Liver (tissue), 3 donors: Measurements from ENCODE around the gene CGNL1.

Source experiments
- CTCF ChIP-seq: fragments of 150-350 bp; IDR thresholded peaks from 2 replicates; pipeline ENCODE4 v1.5.1; 2017; ENCODE audit warnings: improper control_type of control experiment, low read depth, low read length; ENCODE audit not compliant: missing input control
- GABPA ChIP-seq, 2 donors: IDR thresholded peaks in 1 of 2; conservative IDR thresholded peaks in 1 of 2; 2 replicates each; pipeline ENCODE4 v1.6.1; 2016; ENCODE audit warnings: antibody characterized with exemption in 2 of 2, mild to moderate bottlenecking in 1 of 2, moderate library complexity in 1 of 2
- HNF4A ChIP-seq, 2 donors: conservative IDR thresholded peaks; 2 replicates each; pipeline ENCODE4 v1.6.1; 2016; ENCODE audit warnings: antibody characterized with exemption in 2 of 2, mild to moderate bottlenecking in 2 of 2
- JUND ChIP-seq, 2 donors: IDR thresholded peaks; 2 replicates each; pipeline ENCODE4 v1.6.1; 2016; ENCODE audit warnings: antibody characterized with exemption in 2 of 2
- MAX ChIP-seq: IDR thresholded peaks from 2 replicates; pipeline ENCODE4 v1.6.1; 2016; ENCODE audit warnings: antibody characterized with exemption
- RAD21 ChIP-seq, 2 donors: IDR thresholded peaks; 2 replicates each; pipeline ENCODE4 v1.6.1; 2016; ENCODE audit warnings: antibody characterized with exemption in 2 of 2, mild to moderate bottlenecking in 2 of 2
- REST ChIP-seq: IDR thresholded peaks from 2 replicates; pipeline ENCODE4 v1.6.1; 2016; ENCODE audit warnings: antibody characterized with exemption, mild to moderate bottlenecking
- RXRA ChIP-seq, 2 donors: IDR thresholded peaks; 2 replicates each; pipeline ENCODE4 v1.6.1; 2017 to 2018; ENCODE audit warnings: antibody characterized with exemption in 2 of 2, mild to moderate bottlenecking in 1 of 2
- SP1 ChIP-seq: IDR thresholded peaks from 2 replicates; pipeline ENCODE4 v1.6.1; 2018; ENCODE audit warnings: antibody characterized with exemption, mild to moderate bottlenecking
- TAF1 ChIP-seq: conservative IDR thresholded peaks from 2 replicates; pipeline ENCODE4 v1.6.1; 2016; ENCODE audit warnings: antibody characterized with exemption, mild to moderate bottlenecking
- YY1 ChIP-seq: IDR thresholded peaks from 2 replicates; pipeline ENCODE4 v1.6.1; 2016; ENCODE audit warnings: antibody characterized with exemption, mild to moderate bottlenecking
- ZBTB33 ChIP-seq: IDR thresholded peaks from 2 replicates; pipeline ENCODE4 v1.6.1; 2016; ENCODE audit warnings: antibody characterized with exemption
- donor health status: healthy.
- donor health status: healthy.

DNA sequence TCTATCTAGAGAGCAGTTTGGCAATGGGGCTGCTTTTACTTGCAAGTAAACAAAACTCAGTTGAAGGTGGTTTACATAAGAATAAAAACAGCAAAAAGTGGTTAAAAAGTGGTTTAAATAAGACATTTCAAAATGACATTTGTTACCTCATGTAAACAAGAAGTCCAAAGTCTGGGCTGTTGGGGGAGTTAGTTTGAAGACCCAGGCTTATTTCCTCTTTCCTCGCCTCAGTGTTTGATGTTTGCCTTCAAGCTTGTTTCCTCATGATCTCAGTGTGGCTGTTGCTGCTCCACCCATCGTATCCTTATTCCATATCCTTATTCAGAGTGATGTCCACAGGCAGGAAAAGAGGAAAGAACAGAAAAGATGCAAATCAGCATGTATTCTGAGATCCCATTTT is 15.2 kb downstream of the CGNL1 start:
- TF ChIP-seq RAD21 (IDR thresholded peaks at IDR 0.05) (no peak), JUND (IDR thresholded peaks at IDR 0.05) (no peak), CTCF (no peak), TAF1 (no peak), SP1 (no peak), MAX (no peak), REST (no peak), HNF4A (conservative IDR thresholded peaks at IDR 0.05) (peak; percentile 13 to 48), YY1 (no peak), RXRA (IDR thresholded peaks at IDR 0.05) (no peak), ZBTB33 (no peak), GABPA (IDR thresholded peaks at IDR 0.05 in 1 of 2, conservative IDR thresholded peaks at IDR 0.05 in 1 of 2) (no peak)
